Dedifferentiated amniotic fluid mesenchymal stem cell (primary cell): ENCODE data around the gene NDUFA8.

Source experiments
- DNase-seq: peaks from one replicate; pipeline ENCODE4 v3.0.0-alpha.2; 2016; ENCODE audit errors: extremely low spot score

NDUFA8 gene

DNA sequence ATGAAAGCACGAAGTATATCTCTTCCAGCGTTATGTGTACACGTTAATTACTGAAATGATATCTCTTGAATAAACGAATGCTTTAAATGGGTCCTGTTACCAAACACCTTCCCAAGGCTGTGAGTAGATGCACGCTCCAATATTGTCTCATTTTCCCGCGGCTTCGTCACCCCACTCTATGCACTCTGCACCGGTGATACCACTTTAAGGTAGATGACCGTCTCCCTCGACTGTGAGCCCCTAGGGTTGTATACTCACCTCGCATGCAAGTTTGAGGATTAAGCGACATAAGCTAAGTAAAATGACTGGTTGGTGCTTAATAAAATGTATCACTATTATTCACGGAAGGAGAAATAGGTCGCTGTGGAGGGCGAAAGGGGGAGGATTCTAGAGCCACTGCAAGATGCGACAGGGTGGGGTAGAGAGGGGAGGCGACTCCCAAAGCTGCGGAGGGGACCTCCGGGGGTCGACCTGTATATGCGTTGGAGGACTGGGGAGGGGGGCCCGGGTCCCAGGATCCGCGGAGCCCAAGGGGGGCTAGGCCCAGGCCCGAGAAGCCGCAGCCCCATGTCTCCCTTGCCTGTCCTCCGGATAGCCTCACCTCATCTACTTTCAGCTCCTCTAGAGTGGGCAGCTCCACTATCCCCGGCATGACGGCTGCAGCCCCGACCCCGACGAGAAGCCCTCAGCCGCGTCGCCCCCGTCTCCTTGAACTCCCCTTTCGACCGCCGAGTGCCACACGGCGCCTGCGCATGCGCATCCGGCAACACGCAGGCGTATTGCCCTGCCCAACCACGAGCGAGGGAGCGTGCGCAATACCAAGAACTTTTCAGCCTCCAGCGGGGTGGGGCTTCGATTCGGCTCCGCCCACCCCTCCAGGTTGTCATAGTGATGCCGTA, at the start of gene NDUFA8, which contains the start of gene MORN5:
TSS of gene NDUFA8 (minus strand) at position 754 of the 899 bp plus-strand sequence. CDS start at position 652, 102 bp downstream.
TSS of gene MORN5 (plus strand) at position 883 of the 899 bp plus-strand sequence. CDS start 65 bp downstream, outside the sequence.
- DNase-seq, result peak; percentile 96

DNA sequence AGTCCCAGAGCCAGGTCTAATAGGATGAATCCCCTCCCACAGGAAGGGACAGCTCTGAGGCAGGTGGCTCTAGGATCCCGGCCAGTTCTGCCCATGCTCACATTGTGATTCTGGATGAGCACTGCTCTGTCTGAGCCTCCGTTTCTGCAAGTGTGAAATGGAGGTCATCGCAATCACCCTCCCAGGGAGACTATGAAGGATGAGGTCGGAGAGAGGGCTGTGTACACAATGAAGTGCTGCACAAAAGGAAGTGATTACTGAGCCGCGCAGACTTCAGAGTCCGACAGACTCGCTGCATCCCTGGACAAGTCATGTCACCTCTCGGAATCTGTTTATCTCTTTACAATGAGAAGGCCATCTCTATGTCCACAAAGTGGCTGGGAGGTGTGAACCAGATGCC, 47.5 kb upstream of the NDUFA8 start:
- no peak for DNase-seq

DNA sequence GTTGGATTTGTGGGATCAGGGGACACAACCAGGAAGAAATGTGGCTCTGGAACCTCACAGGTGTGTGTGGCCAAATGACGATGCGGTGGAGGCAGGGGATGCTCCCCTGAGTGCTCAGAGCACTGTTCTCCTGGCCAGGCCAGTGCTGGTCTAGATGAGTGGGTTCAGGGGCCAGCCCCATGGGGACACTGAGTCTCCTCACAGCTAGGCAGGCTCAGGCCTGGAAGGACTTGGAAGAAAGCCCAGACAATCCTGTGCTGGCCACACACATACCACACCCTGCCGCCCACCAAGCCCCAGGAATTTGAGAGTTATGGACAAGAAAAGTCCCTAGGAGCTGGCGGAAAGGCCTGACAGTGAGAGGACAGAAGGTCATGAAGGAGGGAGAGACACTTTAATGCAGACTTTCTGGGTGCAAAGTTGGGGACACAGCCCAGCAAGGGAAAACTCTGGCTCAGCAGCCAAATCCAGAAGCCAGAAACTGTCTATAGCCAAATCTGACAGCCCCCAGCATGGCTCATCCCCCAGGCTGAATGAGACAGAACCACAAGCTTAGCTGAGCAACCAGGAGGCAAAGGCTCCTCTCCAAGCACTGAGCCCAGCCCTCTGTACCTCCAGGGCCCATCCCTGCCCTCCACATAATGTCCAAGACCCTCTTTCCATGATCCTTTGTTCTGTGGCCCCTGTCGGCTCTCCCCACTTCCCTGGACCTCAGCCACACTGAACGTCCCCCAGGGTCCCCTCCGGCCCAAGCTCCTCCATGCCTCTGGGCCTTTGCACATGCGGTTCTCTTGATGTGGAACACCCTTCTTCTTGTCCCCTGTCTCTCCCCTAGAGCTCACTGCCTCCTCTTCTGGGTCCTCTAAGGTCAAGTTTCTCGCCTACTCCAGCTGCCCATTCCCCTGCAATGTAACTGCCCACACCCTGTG, 46.8 kb upstream of the NDUFA8 start:
- peak; percentile 92 for DNase-seq

DNA sequence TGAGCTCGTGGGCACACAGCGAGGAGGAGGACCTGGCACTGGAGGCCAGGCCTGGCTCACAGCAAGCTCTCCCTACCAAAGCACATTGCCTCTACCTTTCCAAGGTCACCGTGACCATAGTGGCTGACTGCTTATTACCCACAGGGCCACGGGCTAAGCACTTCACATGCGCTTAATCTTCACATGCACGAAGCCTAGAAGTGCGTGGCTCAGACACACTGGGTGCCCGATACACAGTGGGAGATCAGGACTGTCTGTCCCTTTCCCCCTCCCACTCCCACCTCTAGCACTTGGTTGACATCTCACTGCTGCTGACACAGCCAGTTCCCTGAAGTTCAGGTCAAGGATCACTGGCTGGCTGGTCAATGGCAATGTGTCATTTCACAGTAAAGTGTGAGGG, 45.6 kb upstream of the NDUFA8 start:
- no peak for DNase-seq

- DNase-seq, result no peak
Measured at GRCh38 chr9:122204491-122204890, 44.9 kb upstream of the NDUFA8 start.

DNA sequence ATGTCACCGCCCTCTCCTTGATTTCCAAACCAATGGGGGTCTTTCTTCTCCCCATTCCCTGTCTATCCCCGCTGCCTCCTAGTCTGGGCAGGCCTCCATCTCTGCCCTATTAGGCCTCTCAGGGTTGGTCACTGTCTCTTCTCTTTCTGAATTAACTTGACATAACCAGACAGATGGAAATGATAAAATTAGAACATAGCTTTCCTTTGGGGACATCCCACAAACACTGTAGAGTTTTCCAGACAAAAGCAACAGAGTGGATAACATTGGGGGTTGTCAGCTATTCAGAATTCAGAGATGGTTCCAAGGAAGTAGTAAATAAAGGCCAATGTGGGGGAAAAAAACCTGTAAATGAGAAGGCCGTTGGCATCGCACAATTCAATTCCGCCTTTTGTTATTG, 44.5 kb upstream of the NDUFA8 start:
- no peak for DNase-seq

GRCh38 chr9:122202111-122202510, 42.5 kb upstream of the NDUFA8 start:
- DNase-seq, result no peak

- no peak for DNase-seq
Measured at GRCh38 chr9:122201641-122202040, 42.1 kb upstream of the NDUFA8 start.

- DNase-seq, result peak; percentile 19
Measured at GRCh38 chr9:122200960-122201595, 41.5 kb upstream of the NDUFA8 start.

- no peak for DNase-seq
Measured at GRCh38 chr9:122197882-122198281, 38.3 kb upstream of the NDUFA8 start.

- no peak for DNase-seq
Measured at GRCh38 chr9:122197426-122197825, 37.8 kb upstream of the NDUFA8 start.

DNA sequence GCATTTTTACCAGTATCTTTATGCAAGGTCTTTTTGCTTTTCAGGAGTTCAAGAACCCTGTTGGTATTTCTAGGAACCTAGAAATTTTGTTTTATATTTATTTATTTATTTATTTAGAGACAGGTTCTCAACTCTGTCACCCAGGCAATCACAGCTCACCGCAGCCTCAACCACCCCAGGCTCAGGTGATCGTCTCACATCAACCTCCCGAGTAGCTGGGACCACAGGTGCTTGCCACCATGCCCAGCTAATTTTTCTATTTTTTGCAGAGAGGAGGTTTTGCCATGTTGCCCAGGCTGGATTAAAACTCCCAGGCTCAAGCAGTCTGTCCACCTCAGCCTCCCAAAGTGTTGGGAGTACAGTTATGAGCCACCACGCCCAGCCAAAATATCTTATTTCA, 36.3 kb upstream of the NDUFA8 start:
- DNase-seq, result no peak

GRCh38 chr9:122193651-122194050, 34.1 kb upstream of the NDUFA8 start:
- DNase-seq, result no peak

GRCh38 chr9:122192914-122193525, 33.4 kb upstream of the NDUFA8 start:
- no peak for DNase-seq

- DNase-seq, result no peak
Measured at GRCh38 chr9:122192261-122192875, 32.8 kb upstream of the NDUFA8 start.

DNA sequence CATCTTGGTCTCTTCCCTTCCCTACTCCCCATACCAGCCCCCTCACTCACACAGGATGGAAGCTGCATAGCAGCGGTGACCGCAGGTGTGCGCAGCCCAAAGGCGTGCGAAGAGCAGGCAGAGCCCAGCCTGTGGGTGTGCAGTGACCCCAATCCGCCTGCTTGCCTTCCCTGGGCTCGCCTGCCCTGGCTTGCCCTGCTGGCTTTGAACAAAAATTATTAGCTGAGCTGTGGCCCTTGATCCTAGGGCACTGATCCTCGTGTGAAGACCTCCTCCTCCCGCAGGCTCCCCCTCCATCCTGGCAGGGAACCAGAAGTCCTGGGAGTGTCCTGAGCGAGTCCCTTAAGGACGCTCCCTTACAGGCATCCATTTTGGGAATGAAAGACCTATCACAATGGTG, 32.0 kb upstream of the NDUFA8 start:
- DNase-seq, result no peak

DNA sequence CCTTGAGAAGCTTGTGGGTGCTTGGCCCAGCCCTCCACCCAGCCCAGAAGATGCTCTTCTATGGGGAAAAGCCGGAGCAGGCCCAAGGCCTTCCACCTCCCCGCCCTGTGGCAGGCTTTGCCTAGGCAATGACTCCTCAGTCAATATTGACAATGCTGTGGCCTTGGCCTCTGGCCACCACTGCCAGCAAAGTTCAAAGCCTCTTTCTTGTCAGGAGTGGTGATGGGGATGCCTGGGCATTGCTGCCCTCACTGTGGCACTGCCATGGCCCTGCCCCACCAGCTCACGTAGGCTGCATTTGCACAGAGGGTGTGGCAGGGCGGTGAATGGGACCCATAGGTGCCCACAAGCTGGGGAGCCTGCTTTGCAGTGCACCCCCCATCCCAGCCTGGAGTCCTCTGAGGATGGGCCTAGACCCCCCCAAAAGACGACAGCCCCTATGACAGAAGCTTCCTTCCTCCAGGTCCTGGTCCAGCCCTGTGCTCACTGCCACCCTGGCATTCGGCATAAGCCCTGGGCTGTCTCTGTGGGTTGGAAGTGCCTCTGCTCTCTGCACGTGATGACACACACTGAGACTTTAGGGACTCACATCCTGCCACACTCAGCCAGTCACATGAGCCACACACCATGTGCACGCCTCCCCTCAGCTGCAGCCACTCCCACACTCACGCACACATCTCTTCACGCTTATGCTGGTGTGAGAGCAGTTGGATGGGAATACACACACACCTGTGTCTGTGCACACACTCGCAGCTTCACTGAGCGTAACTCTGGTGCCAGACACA, 31.2 kb upstream of the NDUFA8 start:
- no peak for DNase-seq

DNA sequence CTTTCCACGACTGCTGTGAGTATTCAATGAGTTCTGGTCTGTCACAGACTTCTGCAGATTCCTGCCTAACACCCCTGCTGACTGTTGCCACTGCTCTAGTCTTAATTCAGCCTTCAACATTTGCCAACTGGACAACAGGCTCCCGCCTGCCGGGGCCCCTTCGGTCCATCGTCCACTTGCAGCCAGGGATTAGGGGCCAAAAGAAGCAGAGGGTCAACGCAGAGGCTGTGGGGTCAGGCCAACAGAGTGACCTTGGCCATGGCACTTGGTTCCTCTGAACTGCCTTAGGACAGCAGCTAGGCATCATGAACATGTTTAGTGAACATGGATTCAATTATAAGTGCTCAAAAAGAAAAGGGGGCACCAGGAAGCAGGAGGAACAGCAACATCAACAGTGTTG, 28.8 kb upstream of the NDUFA8 start:
- no peak for DNase-seq

GRCh38 chr9:122186777-122187470, 27.3 kb upstream of the NDUFA8 start:
- no peak for DNase-seq

- no peak for DNase-seq
Measured at GRCh38 chr9:122186301-122186700, 26.7 kb upstream of the NDUFA8 start.
